Measurements from ENCODE around the gene VAC14.

VAC14 gene

DNA sequence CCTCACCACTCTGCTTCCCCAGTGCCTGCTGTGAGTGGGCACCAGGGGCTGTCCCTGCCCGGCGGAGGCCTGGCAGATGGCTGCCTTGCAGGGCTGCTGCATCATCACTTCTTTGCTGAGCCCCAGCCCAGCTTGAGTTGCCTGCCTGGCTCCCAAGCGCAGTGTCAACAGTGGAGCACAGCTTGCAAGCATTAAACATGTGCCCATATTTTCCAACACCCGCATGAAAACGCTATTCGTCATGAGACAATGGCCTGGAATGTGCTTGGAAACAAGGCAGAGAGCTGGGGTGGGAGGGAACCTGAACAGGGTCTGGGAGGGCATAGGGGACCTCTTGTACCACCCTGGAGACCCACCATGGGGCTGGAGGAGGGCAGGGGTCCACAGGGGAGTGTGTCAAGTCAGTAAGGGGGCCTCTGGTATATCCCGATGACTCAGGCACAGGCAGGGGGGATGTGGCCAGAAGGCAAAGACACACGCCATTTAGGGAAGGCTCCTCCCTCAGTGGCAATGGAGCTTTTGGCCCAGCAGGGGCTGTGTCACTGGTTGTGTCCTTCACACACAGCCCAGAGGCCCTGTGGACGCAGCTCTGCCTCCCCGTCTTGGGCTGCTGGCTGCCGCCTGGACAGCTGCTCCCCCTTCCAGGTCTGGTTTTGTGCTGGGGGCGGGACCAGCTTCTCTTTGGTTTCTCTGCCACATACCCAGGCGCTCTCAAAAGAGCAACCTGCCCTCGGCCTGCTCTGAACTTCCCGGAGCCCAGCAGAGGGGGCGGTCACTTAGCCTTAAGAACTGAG is 97.7 kb downstream of the VAC14 start:
- no peak for DNase-seq

DNA sequence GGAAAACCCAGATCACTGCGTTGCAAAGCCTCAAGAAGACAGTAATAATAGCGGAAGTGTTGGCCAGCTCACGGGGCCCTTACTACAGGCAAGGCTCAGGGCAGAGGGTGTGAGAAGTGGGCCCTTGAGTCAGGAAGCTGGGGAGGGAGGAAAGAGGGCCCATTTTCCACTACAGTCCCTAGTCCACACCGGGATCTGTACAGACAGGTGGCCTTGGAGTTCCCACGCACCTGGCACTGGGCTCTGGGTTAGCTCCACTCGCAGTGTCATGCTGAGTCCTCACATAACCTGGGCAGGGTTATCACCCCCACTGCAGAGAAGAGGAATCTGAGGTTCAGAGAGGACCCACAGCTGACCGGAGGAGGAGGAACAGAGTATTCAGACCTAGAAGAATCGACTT is 98.3 kb downstream of the VAC14 start:
- DNase-seq = no peak

DNA sequence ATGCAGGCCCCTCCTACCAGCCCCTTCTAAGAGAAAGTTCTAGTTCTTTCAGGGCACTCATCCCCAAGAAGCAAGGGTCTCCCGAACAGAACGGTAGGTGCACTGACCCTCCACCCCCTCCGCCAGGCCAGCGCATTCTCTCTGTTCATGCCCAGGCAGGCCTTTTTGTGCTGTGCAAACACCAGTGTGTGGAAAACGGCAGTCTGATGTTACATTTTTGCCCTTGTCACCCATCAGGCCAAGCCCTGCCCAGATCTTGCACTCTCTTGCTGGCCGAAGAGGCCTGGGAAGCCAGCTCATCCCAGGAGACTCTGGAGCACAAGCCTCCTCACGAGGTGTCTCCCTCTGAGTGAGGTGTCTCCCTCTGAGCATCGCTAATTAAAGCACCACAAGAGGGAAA is 99.0 kb downstream of the VAC14 start:
- DNase-seq = no peak

DNA sequence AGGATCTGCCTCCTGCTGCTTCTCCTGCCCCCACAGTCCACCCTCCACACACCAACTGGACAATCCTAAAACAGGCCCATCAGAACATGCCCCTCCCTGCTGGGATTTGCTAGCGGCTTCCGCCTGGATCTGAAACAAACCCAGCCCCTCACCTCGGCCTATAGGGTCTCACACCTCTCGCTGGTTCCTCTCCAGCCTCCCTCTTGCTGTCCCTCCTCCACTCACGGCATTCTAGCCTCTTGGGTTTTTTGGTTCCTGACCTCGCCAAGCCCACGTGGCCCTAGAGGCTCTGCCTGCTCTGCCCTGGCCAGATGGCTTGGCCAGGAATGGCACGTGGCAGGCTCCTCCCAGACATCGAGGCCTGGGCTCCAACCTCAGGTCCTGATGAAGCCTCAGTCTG is 99.4 kb downstream of the VAC14 start:
- DNase-seq = no peak

DNA sequence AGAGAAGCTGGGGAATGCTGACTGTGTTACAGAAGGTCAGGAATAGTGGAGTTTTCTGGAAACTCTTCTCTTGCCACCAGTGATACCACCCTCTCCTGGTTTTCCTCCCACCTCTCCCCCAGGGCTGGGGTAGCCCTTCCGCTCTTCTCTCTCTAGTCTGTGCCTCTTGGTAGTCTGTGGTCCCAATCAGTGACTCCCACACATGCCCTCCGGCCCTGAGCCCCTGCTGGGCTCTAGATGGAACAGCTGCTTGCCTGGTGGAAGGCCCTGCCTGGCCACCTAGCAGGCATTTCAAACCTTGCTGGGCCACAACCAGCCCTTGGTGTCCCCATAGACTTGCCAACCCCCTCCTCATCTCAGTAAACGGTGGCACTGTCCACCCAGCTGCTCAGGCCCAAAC is 99.9 kb downstream of the VAC14 start:
- no peak for DNase-seq

DNA sequence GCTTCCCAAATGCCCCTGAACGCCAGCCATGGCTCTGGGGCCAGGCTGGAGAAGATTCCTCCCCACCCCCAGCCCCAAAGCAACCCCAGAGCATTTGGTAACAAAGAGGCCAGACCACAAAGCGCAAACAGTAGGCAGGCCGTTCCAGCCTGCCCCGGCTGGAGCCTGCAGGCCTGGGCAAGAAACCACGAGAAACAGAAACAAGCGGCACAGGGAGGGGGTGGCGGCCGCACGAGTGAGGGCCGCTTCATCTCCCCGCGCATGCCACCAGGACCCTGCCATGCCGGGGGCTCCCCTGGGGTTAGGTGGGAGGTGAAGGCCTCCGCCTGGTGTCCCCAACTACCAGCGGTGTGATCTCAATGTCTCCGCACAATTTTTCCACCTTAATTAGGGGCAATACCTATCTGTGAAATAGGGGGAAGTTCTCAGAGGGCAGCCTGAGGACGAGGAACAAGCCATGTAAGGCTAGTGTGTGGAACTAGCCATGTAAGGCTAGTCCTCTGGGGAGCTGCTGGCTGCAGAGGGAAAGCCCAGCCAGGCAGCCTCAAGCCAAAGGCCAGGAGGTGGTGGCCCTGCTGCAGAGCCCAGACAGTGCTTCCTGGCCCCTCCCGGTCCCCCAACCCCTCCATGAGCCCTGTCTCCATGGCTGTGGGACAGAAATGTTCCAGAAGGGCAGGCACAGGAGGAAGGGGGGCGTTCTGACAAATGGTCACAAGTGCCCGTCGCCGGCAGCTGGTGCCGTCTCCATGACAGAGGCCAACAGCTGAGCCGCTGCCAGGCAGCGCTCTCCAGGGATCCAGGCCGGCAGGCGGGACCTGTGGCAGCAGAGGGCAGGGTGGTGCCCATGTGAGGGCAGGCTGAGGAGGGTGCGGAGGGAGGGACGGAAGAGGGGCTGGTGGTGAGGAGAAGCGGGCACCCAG is 100.6 kb downstream of the VAC14 start:
- no peak for DNase-seq

DNA sequence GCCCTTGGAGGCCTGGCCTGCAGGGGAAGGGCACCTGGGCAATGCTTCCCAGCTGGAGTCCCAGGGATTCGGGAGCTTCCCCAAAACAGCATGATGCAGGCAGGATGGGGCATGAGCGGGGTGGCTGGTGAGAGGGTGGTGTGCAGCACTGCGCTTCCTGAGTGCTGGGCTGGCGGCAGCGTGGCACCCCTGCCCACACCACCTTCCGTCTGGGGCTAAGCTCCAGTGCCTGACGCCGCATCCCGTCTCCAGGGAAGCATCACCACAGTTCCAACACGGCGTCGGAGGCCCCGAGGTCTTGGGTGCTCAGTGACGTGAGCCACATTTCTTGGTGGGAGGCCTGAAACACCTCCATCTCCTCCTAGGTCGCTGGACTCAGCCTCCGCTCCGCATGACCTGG is 101.3 kb downstream of the VAC14 start:
- DNase-seq = no peak

DNA sequence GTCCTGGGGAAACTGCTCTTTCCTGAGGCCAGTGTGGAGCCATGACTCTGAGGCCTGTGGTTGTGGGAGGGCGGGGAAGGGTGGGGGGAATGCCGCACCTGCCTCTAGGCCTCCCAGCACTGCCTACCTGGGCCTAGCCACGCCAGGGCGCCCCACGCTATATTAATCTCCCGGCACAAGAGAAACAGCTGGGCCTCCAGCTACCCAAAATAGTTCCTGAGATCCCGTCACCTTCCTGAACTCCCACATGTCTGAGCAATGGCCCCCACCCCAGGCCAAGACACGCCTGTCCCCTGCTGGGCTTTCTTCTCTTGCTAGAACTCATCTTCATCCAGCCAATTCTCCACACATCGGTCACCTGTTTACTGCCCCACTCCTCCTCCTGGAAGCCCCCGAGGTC is 102.1 kb downstream of the VAC14 start:
- no peak for DNase-seq

DNA sequence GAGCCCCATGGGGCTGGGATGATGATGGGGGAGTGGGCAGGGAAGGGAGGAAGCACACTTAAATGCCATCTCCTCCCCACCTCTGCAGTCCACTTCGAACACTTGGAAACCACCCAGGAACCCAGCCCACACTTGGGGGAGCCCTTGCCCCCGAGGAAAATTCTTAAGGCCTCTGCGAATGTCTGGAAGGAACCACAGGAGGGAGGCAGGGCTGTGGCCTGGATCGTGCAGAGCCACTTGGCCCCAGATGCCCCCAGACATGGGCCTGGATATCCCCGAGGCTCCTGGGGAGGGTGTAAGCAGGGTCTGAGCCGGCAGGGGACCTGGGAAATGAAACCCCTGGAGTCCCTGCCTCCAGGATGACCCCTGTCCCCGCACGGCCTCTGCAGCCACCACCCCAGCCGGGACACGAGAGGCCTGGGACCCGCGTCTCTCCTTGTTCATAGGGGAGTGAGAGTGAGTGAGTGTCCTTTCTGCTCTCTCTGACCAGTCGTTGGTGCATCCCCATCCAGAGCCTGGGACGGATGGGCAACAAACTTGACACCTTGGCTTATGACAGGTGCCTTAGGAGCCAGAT is 103.3 kb downstream of the VAC14 start:
- DNase-seq = no peak

DNA sequence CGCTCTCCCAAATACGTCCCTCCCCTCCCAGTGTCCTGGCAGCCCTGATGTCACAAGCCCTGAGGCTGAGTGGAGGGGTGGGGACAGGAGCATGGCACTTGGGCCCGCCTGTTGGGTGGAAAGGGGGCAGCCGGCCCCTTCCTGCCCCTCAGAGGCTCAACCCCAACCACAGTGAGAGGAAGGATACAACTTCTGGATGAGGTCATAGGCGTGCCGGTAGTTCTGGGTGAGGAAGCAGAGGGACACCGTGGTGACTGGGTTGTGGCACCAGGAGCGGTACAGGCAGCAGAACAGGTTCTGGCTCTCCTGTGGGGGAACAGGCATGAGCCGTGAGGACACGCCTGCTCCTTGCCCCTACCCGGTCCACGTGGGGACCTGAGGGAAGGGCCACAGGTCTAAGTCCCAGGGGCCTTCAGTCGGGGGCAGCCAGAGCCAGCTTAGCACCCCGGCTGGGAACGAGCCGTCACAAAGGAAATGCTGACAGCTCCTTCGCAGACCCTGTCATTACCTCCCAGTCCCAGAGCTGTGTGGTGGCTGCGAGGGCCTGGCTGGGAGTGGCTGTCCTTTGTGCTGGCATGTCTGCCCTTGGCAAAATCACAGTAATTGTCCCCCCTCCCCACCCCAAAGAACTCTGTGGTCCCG is 103.9 kb downstream of the VAC14 start:
- DNase-seq = no peak

DNA sequence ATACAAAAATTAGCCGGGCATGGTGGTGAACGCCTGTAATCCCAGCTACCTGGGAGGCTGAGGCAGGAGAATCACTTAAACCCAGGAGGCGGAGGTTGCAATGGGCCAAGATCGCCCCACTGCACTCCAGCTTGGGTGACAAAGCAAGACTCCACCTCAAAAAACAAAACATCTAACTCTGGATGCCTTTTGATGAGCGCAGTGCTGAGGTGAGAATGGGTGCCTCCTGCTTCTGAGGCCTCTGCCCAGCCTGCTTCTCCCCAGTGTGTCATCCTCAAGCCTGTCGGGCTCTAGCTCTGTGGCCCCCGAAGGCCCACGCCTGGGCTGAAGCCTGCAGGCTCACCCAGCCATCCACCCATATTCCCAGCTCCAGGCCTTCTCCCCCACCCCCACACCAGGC is 104.6 kb downstream of the VAC14 start:
- no peak for DNase-seq

DNA sequence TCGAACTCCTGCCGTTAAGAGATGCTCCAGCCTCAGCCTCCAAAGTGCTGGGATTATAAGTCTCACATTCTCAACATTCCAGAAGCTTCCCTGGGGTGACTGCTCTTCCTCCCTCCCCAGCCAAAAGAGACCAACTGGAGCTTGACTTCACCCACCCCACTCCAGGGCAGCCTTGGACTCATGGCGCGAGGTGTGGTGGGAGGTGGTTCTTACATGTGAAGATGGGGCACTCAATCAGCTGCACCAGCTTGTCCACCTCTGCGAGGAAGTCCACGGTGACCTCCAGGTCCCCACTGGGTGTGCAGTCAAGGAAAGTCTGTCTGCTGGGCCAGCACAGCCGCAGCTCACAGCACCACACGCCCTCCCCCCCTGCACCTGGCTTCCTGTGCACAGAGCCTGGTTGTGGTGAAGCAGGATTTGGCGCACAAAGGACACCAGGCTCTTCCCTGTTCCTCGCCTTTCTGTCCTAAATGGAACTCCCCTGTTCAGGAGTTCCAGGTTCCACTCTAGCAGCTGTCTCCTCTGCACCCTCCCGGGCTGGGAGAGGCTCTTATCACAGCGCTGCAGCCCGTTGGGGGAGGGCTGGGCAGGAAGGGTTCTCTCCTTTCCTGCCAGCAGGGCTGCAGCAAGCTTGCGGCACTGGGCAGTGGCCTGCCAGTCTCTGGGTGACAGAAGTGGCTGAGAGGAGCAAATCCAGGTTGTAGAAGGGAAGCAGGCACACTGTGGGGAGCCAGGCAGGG is 105.5 kb downstream of the VAC14 start:
- no peak for DNase-seq

DNA sequence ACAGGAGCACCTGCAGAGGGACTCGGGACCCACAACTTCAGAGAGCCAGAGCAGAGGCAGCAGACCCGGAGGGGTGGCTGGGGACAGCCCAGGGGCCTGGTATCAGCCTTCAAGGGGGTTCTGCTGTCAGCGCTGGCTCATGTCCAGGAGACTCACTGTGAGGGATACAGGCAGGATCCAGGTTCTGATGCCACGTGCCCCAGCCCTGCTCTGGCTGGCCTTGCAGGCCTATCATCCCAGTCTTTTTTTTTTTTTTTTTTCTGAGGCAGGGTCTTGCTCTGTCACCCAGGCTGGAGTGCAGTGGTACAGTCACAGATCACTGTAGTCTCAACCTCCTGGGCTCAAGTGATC is 106.1 kb downstream of the VAC14 start:
- no peak for DNase-seq

DNA sequence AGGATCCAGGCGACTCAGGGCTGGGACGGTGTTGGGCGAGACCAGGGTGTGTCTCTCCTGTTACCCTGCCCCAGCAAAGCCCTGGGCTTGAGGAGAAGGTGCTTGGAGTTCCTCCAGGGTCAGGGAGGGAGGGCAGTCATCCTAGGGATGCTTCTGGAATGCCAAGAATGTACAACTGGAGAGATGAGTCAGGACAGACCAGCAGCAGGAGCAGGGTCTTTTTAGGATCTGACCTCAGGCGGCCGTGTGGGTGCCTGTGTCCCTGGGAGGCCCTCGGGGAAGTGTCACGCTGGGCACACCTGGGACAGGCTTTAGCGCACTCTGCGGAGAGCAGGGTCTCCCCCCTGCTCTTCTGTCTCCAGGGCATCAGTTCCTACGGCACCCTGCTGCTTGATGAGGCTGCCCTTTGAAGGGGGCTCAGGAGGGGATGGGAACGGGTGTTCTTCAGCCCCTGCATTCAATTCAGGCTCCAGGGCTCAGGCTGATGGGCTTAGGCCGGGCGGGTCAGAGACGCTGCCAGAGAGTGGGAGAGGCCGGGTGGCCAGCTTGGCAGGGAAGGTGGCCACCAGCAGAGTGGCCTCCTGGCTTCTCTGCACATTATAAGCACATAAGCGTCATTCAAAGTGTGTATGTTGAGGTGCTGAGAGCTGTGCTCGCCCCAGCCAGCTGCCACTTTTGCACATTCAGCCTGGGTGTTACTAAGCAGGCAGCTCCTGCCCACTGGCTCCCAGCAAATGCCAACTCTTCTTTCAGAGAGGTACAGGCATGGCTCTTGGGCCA is 106.7 kb downstream of the VAC14 start:
- DNase-seq = peak; percentile 31 to 79

DNA sequence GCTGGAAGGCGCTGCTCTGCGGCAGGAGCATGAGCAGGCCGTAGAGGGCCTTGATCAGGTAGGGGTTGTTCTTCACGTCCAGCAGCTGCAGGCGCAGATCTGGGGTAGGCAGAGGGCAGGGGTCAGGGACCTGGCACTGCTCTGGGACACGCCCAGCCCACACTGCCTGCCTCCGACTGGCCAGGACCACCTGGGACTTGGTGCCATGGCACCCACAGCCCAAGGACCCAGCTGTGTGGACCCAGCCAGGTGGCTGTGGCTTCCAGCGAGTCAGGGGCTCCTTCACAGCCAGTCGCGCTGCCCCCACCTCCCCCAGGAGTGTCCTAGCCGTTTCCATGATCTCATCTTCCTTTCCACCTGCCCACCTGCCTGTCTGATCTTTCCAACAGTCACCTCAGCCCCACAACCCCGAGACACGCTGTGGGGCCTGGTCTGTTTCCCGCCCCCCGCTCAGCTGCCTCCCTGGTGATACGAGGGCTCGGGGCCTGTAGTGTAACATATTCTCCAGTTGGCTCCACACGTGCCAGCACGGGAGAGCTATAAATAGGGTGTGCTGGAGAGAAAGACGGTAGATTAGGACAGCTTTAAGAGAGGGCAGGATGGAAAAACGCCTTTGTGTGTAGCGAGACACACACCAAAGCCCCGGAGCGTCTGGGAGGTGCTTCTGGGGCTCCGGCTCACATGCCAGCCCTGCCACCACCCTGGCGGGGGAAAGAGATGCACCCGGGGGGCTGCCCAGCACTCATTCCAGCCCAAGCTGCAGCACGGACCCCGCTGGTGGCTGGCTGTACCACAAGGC is 107.9 kb downstream of the VAC14 start:
- no peak for DNase-seq

DNA sequence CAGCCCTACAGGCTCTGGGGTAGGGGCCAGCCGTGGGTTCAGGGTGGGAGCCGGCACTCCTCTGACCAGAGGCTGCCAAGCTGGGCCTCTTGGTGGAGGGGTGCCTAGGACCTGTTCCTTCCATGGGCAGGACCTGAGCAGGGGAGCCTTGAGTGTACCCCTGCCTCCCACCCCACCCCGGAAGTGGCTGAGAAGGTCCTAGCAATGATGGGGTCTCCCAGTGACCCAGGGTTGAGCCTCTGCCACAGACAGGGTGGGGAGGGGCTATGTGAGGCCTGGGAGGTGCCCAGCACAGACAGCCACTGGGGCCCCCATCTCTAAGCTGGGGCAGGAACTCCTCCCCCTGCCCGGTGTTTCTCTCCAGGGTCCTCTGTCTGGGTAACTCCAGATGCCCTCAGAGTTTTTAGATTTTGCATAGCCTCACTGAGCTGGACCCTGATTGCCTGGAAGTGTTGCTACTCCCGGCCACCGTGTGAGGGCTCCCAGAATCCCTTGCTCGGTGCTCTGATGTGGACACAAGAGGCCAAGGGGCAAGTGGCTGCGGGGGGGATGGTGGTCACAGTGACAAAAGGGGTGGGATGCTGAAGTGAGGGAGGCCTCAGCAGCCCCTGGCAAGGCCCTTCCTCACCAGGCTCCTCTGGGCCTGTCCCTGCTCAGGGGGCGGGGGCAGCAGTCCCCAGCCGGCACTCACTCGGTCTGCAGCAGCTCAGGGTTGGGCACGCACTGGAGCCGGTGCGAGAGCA is 108.7 kb downstream of the VAC14 start:
- DNase-seq = no peak

DNA sequence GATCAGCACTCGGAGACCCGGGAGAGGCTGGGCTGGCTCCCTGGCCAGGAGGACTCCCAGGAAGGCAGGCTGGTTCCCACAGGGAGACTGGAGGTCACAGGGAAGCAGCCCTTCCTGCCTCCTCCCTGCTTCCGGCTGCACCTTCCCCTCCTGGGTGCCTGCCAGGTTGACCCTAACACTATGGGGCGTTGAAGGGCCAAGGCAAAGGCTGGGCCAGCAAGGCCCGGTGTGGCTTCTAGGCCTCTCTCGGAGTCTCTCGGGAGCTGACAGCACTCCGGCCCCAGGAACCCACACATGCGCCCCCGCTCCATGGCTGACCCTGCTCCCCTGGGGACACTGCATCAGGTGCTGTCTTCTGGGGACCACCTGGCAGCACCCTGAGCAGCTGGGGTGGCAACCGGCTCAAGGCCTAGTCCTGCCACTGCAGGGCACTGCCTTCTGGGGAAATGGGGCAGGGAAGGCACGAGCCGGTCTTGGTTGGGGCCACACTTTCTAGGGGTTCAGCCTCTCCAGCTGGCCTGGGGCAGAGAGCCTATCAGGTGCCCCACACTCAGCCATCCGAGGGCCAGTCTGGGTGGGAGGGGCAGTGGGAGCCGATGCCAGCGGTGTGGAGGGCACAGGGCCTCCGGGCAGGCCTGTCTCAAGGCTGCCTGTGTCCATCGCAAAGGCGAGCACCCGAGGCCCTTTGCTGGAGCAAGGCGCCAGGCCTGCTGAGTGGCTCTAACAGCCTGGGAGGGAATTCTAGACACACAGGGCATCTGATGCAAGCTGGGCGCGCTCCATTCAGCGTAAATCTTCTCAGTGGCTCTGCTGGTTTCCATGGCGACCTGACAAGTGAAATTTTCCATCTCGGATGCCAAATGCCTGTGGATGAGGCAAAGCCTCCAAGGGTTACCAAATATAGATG is 109.5 kb downstream of the VAC14 start:
- DNase-seq = peak in 1 of 2 experiments; percentile 13

DNA sequence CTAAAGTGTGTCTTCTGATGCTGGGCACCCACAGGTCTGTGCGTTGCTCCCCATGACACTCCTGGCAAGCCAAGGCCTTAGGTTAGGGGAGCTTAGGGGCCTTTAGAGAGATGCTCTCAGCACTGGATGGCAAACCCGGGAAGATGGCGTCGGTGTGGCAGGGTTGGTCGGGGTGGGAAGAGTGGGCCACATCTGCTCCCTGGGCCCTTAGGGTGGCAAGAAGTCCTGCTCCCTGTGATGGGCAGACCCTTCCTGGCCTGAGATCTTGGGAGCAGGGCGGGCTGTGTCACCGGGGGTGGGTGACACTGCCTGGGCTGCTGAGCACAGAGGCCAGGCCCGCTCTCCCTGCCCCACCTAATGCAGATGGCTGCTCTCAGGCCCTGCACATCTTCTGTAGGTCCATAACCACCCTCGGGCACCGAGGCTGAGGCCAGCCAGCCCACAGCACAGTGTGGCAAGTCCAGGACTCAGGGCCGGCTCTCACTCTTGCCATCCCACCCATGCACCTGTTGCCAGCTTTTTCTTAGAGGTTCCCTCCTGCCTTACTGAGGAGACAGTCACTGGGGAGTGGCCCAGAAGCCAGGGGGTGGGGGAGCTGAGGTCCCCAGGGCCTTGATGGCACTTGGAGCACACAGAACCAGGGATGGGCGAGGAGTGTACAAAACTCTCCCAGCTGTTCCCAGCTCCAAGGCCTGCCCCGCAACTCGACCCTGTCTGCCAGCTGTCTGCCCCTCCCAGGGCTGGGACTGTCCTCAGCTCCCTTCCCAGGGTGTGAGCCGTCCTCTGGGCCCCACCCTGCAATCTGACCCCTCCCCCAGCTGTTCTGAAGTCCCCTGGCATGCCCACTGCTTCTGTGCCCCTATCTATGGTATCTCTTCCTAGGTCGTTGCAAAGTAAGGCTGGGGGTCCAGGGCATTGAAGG is 110.7 kb downstream of the VAC14 start:
- DNase-seq = no peak

All from SW 1271 (cell line).